ENCODE data around the gene RXFP1.
A peak's percentile ranks its signal among the peaks of the same experiment; 100 is the strongest.

Gene RXFP1

DNA sequence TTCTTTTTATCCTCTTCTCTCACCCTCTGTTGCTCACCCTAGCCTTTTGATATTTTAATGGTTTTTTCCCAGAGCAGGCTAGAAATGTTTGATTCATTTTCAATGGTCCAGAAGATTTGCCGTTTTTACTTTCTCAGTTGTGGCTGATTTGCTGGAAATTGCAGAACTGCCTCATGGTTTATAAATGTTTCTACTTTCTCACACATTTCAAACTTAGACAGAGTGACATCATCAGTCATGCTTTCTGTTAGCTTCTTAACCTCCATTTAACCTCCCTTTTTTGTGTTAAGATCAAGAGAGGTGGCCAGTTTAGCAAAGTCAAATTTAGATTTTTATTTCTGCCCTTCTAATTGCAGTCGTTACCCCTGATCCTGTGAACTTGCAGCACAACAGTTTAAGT, 8.7 kb downstream of the RXFP1 start:
- no peak overlapping the region for H3K4me3 ChIP-seq (ENCODE audit: low read depth, low read length)
- DNase-seq (ENCODE audit: low read depth): no peak
- in situ Hi-C loops (cut with HindIII; ENCODE audit: low sequenced_read_pairs): no loop called here
- TF ChIP-seq, protein P1, sequence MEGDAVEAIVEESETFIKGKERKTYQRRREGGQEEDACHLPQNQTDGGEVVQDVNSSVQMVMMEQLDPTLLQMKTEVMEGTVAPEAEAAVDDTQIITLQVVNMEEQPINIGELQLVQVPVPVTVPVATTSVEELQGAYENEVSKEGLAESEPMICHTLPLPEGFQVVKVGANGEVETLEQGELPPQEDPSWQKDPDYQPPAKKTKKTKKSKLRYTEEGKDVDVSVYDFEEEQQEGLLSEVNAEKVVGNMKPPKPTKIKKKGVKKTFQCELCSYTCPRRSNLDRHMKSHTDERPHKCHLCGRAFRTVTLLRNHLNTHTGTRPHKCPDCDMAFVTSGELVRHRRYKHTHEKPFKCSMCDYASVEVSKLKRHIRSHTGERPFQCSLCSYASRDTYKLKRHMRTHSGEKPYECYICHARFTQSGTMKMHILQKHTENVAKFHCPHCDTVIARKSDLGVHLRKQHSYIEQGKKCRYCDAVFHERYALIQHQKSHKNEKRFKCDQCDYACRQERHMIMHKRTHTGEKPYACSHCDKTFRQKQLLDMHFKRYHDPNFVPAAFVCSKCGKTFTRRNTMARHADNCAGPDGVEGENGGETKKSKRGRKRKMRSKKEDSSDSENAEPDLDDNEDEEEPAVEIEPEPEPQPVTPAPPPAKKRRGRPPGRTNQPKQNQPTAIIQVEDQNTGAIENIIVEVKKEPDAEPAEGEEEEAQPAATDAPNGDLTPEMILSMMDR (IDR thresholded peaks at IDR 0.05; ENCODE audit: low read depth, low read length, missing control alignments): no peak

DNA sequence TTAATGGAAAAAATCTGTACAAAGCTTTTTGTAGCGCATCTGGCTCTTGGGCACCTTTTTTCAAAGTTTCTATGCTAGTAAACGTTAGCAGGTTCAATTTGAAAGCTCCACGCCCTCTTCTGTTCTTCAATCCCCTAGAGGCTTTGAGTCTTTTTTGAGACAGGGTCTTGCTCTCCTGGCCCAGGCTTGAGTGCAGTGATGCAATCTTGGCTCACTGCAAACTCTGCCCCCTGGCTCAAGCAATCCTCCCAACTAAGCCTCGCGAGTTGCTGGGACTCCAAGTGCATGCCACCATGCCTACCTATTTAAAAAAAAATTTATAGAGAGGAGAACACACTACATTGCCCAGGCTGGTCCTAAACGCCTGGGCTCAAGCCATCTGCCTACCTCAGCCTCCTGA, 9.2 kb downstream of the RXFP1 start:
- in situ Hi-C loops (cut with HindIII; ENCODE audit: low sequenced_read_pairs): no loop called here
- H3K4me3 ChIP-seq (ENCODE audit: low read depth, low read length): no peak overlapping the region
- no peak for DNase-seq (ENCODE audit: low read depth)
- TF ChIP-seq, protein P1 (IDR thresholded peaks at IDR 0.05; ENCODE audit: low read depth, low read length, missing control alignments): no peak

DNA sequence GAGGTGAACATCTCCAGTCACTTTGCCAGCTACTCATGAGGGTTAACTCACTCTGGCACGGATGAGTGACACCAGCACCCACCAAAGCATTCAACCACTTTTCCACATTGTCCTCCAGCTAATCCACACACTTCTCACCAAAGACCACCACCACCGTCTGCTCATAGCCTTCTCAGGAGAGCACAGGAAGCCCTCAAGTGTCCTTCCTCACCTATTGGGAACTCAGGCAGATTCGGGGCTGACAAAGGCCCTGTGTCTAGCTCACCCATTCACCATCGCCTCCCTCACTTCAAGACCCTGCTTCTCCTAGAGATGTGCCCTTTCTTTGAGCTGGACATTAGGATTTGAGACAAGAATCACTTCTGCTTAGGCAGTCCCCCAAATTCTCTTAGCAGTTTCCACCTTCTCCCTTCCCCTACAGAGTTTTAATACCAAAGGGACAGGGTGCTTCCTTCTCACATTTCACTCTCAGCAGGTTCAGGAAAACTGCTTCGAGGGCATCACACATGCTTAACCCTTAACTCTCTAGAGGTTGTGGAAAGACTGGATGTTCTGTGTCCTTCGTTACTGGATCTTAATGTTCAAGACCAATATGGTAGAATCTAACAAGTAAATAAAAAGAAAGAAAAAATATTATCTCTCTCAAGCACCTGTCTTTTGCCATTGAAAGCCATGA, 11.0 kb downstream of the RXFP1 start:
- no peak for DNase-seq (ENCODE audit: low read depth)
- H3K4me3 ChIP-seq (ENCODE audit: low read depth, low read length): no peak overlapping the region
- in situ Hi-C loops (cut with HindIII; ENCODE audit: low sequenced_read_pairs): no loop called here
- TF ChIP-seq, protein P1 (IDR thresholded peaks at IDR 0.05; ENCODE audit: low read depth, low read length, missing control alignments): no peak

DNA sequence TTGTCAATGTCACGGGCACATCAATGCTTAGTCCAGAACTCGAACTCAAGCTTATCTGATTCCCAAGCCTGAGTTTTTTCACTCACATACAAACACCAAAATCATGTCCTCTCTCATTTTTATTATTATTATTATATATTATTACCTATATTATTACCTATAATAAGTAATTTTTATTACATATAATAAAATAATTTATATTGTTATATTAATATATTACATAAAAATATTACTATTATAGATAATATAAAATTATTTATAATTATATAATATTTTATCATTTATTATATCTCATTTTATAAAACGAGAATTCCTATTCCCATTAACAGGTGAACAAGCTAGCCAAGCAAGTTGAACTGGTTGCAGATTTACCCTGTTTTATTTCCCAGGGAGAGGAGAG, 13.0 kb downstream of the RXFP1 start:
- H3K4me3 ChIP-seq (ENCODE audit: low read depth, low read length): no peak overlapping the region
- TF ChIP-seq, protein P1 (IDR thresholded peaks at IDR 0.05; ENCODE audit: low read depth, low read length, missing control alignments): no peak
- DNase-seq (ENCODE audit: low read depth): no peak
- in situ Hi-C loops (cut with HindIII; ENCODE audit: low sequenced_read_pairs): no loop called here

DNA sequence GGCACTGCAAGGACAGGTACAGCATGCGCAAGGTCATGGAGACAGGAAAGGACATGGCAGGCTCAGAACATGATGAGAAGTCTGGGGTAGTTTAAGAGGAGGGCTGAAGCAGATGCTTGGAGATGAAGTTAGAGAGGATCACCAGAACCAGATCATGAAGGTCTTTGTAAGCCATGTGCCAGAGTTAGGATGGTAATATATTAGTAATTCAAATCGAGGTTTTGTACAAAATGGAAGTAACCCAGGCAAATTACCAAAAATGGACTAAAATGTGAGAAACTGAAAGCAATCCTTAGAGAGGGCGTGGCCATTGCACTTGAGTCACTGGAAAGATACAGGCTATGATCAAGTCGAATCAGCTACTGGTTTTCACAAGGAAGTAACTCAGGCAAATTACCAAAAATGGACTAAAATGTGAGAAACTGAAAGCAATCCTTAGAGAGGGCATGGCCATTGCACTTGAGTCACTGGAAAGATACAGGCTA, 13.5 kb downstream of the RXFP1 start:
- in situ Hi-C loops (cut with HindIII; ENCODE audit: low sequenced_read_pairs): no loop called here
- TF ChIP-seq, protein P1 (IDR thresholded peaks at IDR 0.05; ENCODE audit: low read depth, low read length, missing control alignments): no peak
- peak; percentile 22 for DNase-seq (ENCODE audit: low read depth)
- H3K4me3 ChIP-seq (ENCODE audit: low read depth, low read length): no peak overlapping the region

DNA sequence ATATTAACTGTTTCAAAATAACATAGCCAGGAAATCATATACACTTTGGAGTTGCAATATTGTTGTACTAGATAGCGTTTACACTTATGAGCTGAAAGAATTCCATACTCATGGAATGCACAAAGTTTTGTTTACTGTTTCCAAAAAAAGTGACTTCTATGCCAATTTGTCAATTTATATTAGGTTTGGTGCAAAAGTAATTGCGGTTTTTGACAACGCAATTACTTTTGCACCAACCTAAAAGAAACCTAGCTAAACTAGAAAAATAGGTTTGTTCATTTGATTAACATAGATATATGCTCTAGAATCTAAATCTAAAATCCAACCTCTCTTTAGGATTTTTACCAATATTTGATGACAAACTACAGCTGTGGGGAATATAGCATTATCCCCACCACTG, 15.2 kb downstream of the RXFP1 start:
- TF ChIP-seq, protein P1 (IDR thresholded peaks at IDR 0.05; ENCODE audit: low read depth, low read length, missing control alignments): no peak
- in situ Hi-C loops (cut with HindIII; ENCODE audit: low sequenced_read_pairs): no loop called here
- no peak for DNase-seq (ENCODE audit: low read depth)
- H3K4me3 ChIP-seq (ENCODE audit: low read depth, low read length): no peak overlapping the region

Data from astrocyte of the cerebellum (primary cell).